Memory B cell (primary cell): ENCODE results near the gene TMPRSS15.

Experiments used
- ATAC-seq: fragments of 150-1000 bp; cut with Tn5 transposase; 2 replicates; pipeline ENCODE4 v1.10.0; 2021; ENCODE audit warnings: low read depth, mild to moderate bottlenecking, moderate library complexity
- DNase-seq, 2 donors: peaks; one replicate each; pipeline ENCODE4 v3.0.0; 2022; ENCODE audit warnings: low spot score in 2 of 2
- H3K27ac Mint-ChIP-seq: one replicate; pipeline ENCODE4 v1.8.0; 2022; ENCODE audit warnings: mild to moderate bottlenecking, moderate library complexity, mixed read lengths
- H3K27me3 Mint-ChIP-seq: one replicate; pipeline ENCODE4 v1.8.0; 2022; ENCODE audit warnings: mixed read lengths
- H3K36me3 Mint-ChIP-seq: one replicate; pipeline ENCODE4 v1.8.0; 2022; ENCODE audit warnings: mild to moderate bottlenecking, mixed read lengths
- H3K4me1 Mint-ChIP-seq: one replicate; pipeline ENCODE4 v1.8.0; 2022; ENCODE audit warnings: mixed read lengths
- H3K4me3 Mint-ChIP-seq: one replicate; pipeline ENCODE4 v1.8.0; 2022; ENCODE audit warnings: mild to moderate bottlenecking, moderate library complexity, mixed read lengths
- H3K9me3 Mint-ChIP-seq: one replicate; pipeline ENCODE4 v1.8.0; 2022; ENCODE audit warnings: mixed read lengths

Gene TMPRSS15

DNA sequence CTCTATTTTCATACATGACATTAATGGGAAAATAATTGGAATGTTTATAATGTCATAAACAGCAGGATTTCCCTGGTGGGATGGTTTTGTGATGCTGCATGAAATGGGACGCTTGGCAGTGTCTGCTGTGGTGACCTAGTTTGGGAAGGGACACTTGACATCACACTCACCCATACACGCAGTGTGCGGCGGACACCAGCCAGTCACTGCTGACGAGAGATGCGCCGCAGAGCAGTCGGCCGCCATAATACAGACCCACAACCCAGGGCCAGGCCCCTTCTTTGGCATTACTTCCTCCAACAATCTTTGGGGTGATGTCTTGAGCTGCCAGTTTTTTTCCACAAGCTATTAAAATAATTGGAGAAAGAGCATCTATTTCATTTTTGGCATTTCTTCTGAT, 109.5 kb downstream of the TMPRSS15 start:
- no peak overlapping the region for H3K27ac Mint-ChIP-seq
- H3K27me3 Mint-ChIP-seq: no peaks in the 10 kb centered on the region
- H3K4me3 Mint-ChIP-seq: no peak overlapping the region
- H3K36me3 Mint-ChIP-seq: no peaks in the 10 kb centered on the region
- no peaks in the 10 kb centered on the region for H3K9me3 Mint-ChIP-seq
- H3K4me1 Mint-ChIP-seq: no peaks in the 10 kb centered on the region
- DNase-seq: no peak
- ATAC-seq: no peak

DNA sequence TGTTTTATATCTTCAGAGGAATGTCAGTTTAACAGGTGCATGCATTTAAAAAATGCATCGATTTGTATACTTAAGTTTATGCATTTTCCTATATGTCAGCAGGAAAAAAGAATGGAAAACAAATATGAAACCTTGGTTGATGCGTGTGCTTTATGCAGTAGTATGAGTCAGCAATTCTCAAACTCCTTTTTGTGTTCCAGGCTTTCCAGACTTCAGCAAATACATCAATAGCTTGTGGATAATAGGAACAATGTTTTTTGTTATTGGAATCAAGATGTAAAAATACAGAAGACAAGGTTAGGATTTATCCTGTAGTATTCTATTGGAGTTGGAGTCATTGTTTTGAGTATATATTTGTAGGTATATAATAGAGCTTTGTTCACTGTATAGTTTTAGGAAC, 113.7 kb downstream of the TMPRSS15 start:
- Mint-ChIP-seq H3K4me3 (no peak overlapping the region), H3K9me3 (peaks cover 2% of the 10 kb centered on the region), H3K4me1 (no peaks in the 10 kb centered on the region), H3K27me3 (no peaks in the 10 kb centered on the region), H3K27ac (no peak overlapping the region), H3K36me3 (no peaks in the 10 kb centered on the region)
- DNase-seq (no peak), ATAC-seq (no peak)

DNA sequence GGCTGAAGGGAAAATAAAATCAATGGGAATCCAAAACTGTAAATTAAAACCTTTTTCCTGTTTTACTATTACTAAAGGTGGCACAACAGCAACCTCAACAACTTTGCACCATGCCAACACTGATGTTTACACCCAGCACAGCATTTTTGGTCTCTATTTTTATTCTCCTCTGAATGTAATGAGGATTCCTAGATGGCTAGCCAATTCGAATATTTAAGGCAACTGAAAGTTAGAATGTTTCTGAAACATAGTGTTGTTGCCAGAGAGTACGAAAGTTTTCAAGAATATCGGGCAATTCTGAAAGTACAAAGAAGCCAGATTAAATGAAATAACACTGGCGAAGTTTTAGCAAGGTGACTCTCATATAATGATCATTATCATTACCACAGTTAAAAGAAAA, 118.2 kb downstream of the TMPRSS15 start:
- H3K36me3 Mint-ChIP-seq: no peaks in the 10 kb centered on the region
- peaks cover 2% of the 10 kb centered on the region for H3K9me3 Mint-ChIP-seq
- ATAC-seq (no peak), DNase-seq (no peak)
- peaks cover 1% of the 10 kb centered on the region for H3K27me3 Mint-ChIP-seq
- H3K4me3 Mint-ChIP-seq: no peak overlapping the region
- no peaks in the 10 kb centered on the region for H3K4me1 Mint-ChIP-seq
- H3K27ac Mint-ChIP-seq: no peak overlapping the region

DNA sequence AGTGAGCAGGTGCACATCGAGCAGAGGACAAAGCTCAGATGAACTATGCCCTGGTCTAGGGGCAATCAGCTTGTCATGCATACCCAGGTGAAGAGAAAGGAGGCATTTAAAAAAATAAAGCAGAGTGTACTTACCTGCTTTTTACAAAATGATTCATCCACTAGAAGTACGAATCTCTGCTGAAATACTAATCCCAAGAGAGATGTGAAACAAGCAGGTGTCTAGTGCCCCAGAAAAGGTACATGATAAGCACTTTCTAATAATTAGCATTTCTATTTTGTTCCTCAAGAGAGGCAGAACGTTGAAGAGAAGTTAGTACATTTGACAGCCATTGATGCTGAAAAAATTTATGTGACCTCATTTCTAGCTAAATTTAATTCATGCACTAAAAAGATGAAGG, 127.8 kb downstream of the TMPRSS15 start:
- Mint-ChIP-seq H3K9me3 (no peaks in the 10 kb centered on the region), H3K4me1 (no peaks in the 10 kb centered on the region), H3K4me3 (no peak overlapping the region), H3K36me3 (no peaks in the 10 kb centered on the region), H3K27ac (no peak overlapping the region), H3K27me3 (peaks cover 1% of the 10 kb centered on the region)
- no peak for DNase-seq
- no peak for ATAC-seq

DNA sequence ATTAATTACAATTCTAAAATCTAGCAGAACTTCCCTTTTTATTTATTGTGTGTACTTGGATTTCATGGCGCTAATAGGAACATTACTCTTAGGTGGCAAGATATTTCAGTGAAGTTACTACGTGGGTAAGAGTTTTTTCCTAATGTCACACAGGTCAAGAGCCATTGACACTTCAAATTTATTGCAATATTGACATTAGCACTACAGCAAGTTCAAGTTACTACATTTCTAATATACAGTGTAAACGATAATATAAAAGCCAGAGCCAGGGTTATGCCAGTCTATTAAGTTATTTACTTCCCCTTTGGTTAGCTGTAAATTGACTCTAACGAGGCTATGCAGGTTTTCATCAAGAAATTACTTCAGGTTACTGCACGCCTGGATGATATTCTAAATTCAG, 129.2 kb downstream of the TMPRSS15 start:
- no peak for DNase-seq
- Mint-ChIP-seq H3K4me1 (no peaks in the 10 kb centered on the region), H3K27me3 (no peaks in the 10 kb centered on the region), H3K27ac (no peak overlapping the region), H3K4me3 (no peak overlapping the region), H3K9me3 (no peaks in the 10 kb centered on the region), H3K36me3 (no peaks in the 10 kb centered on the region)
- ATAC-seq: no peak

DNA sequence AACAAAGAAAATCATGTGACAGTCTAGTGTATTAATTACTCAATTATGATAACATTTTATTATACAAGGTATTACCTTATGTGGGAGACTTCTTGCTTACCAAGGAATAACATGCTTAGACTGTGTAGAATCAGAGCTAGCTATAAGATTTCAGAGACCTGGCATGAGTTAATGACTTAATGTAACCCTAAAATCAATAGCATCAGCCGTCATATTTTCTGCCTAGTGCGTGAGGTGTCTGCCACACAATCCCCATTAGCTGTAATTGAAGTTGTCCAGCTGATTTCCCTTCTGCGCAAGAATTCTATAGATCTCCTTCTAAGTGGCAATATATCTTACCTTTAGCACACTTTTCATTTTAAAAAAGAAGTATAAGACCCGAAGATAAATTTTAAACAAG, 130.2 kb downstream of the TMPRSS15 start:
- ATAC-seq (no peak), DNase-seq (no peak)
- Mint-ChIP-seq H3K4me3 (no peak overlapping the region), H3K9me3 (peaks cover 4% of the 10 kb centered on the region), H3K27me3 (no peaks in the 10 kb centered on the region), H3K36me3 (no peaks in the 10 kb centered on the region), H3K4me1 (no peaks in the 10 kb centered on the region), H3K27ac (no peak overlapping the region)

DNA sequence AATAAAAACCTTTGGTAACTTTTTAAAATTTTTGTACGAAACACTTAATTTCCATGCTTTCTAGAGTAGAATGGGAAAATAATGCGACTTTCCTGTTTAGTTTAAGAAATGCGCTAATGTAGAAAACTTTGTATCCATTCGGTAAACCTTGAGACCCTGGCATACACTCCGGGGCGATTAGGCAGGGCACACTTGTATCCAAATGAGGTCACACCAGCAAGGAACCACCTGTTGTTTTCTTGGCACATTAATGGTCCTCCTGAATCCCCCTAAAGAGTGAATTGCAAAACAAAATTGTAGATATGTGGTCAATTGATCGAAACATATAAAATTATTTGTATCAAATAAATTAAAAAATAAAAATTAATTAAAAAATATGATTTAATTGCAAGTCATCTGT, 133.7 kb downstream of the TMPRSS15 start:
- no peak overlapping the region for H3K4me3 Mint-ChIP-seq
- DNase-seq (no peak), ATAC-seq (no peak)
- H3K4me1 Mint-ChIP-seq: no peaks in the 10 kb centered on the region
- no peaks in the 10 kb centered on the region for H3K36me3 Mint-ChIP-seq
- H3K27me3 Mint-ChIP-seq: no peaks in the 10 kb centered on the region
- H3K9me3 Mint-ChIP-seq: peaks cover 4% of the 10 kb centered on the region
- H3K27ac Mint-ChIP-seq: no peak overlapping the region

DNA sequence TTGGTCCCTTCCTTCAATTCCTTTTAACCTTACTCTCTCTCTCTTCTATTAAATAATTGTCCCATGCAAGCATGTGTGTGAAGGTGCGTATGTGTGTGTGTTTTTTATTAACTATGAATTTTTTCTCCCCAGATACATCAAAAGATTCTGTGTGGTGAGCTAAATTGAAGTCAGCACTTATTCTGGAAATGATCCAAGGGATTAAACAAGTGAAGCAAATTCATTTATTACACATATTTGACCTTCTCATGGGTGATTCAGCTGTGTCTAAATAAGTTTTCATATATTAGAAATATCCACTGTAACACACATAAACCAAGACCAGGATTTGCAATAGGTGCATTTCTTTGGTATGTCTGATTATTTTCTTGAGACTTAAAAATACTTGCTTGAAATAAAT, 134.7 kb downstream of the TMPRSS15 start:
- peaks cover 4% of the 10 kb centered on the region for H3K9me3 Mint-ChIP-seq
- DNase-seq (no peak), ATAC-seq (no peak)
- no peaks in the 10 kb centered on the region for H3K27me3 Mint-ChIP-seq
- no peaks in the 10 kb centered on the region for H3K36me3 Mint-ChIP-seq
- H3K4me3 Mint-ChIP-seq: no peak overlapping the region
- H3K27ac Mint-ChIP-seq: no peak overlapping the region
- no peaks in the 10 kb centered on the region for H3K4me1 Mint-ChIP-seq

DNA sequence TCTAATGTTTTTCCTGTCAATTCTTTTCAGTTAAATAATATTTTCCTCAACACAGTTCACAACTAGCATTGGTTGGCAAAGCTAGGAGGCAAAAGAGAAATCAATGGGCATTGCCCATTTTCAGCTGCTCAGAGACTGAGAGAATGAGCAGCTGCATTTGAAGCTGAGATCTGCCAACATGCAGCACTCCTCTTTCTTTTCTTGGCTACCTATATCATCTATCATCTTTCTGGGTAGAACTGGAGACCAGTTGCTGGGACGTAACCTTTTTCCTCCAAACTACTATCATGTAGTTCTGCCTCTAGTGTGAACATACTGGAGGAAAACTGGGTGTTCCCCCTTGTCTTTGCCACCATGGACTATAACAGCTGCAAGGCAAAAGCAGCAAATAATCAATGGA, 136.1 kb downstream of the TMPRSS15 start:
- no peaks in the 10 kb centered on the region for H3K36me3 Mint-ChIP-seq
- H3K27me3 Mint-ChIP-seq: no peaks in the 10 kb centered on the region
- H3K27ac Mint-ChIP-seq: no peak overlapping the region
- H3K9me3 Mint-ChIP-seq: peaks cover 4% of the 10 kb centered on the region
- ATAC-seq: no peak
- no peak overlapping the region for H3K4me3 Mint-ChIP-seq
- DNase-seq: no peak
- H3K4me1 Mint-ChIP-seq: no peaks in the 10 kb centered on the region

DNA sequence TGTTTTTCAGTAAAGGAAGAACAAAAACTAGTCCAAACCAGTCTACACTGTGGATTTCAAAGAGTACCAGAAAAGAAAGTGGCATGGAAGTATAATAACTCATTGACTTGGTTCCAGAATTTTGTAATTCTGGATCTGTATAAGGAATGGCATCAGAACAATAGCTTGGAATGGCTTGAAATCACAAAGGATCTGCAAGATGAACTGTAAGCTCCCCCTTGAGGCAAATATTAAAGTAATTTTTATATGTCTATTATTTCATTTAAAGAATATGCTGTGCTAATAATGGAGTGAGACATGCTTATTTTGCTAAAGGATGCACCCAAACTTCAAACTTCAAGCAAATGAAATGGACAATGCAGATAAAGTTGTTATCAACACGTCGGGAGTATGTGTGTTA, 137.6 kb downstream of the TMPRSS15 start:
- Mint-ChIP-seq H3K36me3 (no peaks in the 10 kb centered on the region), H3K9me3 (peaks cover 4% of the 10 kb centered on the region), H3K27ac (no peak overlapping the region), H3K27me3 (no peaks in the 10 kb centered on the region), H3K4me1 (no peaks in the 10 kb centered on the region), H3K4me3 (no peak overlapping the region)
- no peak for ATAC-seq
- DNase-seq: no peak

DNA sequence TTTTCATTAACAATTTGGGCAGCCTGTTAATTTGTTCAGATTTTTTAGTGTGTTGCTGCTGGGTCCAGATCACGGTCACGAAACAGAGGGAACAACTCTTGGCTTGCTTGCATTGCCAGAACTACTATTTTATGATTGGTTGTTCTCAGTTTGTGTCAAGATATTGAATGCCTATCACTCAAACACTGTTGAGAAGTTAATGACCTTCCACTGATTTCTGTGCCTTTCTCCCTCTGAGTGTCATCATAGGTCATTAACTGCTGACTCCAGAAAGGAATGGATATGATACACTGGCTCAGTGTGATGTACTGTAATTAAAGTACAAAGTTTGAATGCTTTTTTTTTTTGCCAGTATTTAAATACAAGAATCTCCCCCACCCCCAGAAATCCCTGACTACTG, 149.8 kb downstream of the TMPRSS15 start:
- Mint-ChIP-seq H3K36me3 (no peaks in the 10 kb centered on the region), H3K4me3 (no peak overlapping the region), H3K27ac (no peak overlapping the region), H3K4me1 (no peaks in the 10 kb centered on the region), H3K27me3 (no peaks in the 10 kb centered on the region), H3K9me3 (no peaks in the 10 kb centered on the region)
- no peak for DNase-seq
- ATAC-seq: no peak

DNA sequence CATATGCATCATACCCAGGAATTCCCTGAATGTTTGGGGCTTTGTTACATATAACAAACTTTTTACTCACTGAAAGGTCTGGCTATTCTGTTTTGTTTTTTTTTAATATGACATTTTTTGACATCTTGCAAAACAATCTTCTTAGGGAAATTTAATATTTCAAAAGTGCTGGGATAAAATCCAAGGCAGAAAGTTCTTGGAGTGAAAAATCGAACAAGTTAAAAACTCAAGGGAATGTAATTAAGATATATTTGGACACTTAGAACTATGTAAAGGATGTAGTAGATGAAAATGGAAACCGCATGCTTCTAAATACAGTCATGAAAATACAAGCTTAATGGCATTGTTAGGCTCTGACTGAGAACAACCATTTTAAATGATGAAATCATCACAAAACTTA, 150.4 kb downstream of the TMPRSS15 start:
- no peaks in the 10 kb centered on the region for H3K27me3 Mint-ChIP-seq

DNA sequence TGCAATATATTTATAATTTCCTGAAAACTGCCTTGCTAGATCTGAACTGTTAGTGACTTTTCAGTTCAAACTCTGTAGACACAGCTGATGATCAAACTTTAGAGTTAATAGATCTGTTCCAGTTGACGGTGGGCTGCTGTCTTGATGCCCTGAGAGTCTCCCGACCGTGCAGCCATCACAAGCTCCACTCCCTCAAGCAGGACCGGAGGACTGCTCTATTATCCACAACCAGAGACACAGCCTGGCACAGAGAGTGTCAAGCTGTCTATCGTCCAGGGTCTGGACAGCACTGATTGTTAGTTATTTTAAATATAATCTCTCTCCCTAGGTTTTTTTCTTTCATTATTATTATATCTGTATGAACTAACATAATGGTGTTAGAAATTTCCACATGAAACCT, 150.9 kb downstream of the TMPRSS15 start:
- Mint-ChIP-seq H3K9me3 (no peaks in the 10 kb centered on the region), H3K27ac (no peak overlapping the region), H3K27me3 (no peaks in the 10 kb centered on the region), H3K4me1 (no peaks in the 10 kb centered on the region), H3K36me3 (no peaks in the 10 kb centered on the region), H3K4me3 (no peak overlapping the region)
- ATAC-seq (no peak), DNase-seq (no peak)

More for the DNA sequence above, 150.4 kb downstream of the TMPRSS15 start:
- ATAC-seq (no peak), DNase-seq (no peak)
- Mint-ChIP-seq H3K9me3 (no peaks in the 10 kb centered on the region), H3K27ac (no peak overlapping the region), H3K4me1 (no peaks in the 10 kb centered on the region), H3K4me3 (no peak overlapping the region), H3K36me3 (no peaks in the 10 kb centered on the region)

DNA sequence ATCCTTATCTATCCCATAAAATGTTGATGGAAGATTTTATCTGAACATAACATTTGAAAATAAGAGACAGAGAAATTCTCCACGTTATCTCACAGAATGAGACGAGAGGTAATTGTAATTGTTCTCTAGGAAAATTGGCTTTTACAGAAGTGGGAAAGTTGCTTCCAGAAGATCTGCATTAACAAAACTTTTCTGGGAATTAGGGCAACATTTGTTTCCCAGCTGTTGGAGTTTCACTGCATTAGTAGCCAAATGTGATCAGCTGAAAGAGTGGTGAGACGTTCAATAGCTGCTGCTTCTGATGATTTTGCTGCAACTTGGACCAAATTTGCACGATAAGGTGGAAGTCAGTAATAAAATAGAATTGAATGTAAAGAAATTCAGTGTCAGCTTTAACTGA, 151.3 kb downstream of the TMPRSS15 start:
- Mint-ChIP-seq H3K4me3 (no peak overlapping the region), H3K9me3 (no peaks in the 10 kb centered on the region), H3K27ac (no peak overlapping the region), H3K27me3 (no peaks in the 10 kb centered on the region), H3K36me3 (no peaks in the 10 kb centered on the region), H3K4me1 (no peaks in the 10 kb centered on the region)
- no peak for ATAC-seq
- no peak for DNase-seq

DNA sequence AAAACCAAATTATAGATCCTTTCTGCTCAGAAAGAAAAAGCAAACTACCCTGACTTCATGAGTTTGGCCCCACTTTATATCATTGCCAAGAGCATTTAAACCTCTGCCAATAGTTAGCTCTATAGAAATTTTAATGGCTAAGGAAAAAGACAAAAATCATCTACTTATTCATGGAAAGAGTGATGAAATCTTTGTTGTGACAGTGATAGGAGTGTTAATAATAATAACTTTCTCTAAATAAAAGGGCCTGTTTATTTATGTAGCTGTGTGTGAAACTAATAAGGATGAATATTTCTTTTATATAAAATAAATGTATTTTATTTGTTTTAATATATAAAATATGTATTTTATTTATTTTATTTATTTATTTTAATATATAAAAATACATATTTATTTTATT, 152.5 kb downstream of the TMPRSS15 start:
- DNase-seq (no peak), ATAC-seq (no peak)
- Mint-ChIP-seq H3K36me3 (no peaks in the 10 kb centered on the region), H3K9me3 (no peaks in the 10 kb centered on the region), H3K27ac (no peak overlapping the region), H3K4me1 (no peaks in the 10 kb centered on the region), H3K4me3 (no peak overlapping the region), H3K27me3 (no peaks in the 10 kb centered on the region)

DNA sequence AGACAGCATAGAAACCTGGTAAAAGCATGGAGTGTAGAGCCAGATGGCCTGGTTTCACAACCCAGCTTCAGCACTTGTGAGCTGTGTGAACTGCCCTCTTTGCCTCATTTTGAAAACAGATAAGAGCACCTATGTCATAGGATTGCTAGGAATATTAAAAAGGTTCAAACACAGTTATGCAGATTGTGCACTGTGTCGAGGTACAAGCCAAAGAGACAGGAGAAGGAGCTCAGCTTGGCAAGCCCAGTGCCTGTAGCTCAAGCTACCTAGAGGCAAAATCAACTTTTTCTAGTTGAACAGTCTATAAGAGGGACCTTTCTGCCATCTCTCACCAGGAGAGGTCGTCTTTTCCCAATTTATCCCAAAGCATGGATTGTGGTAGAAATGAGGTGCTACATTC, 153.9 kb downstream of the TMPRSS15 start:
- H3K4me1 Mint-ChIP-seq: no peaks in the 10 kb centered on the region
- H3K36me3 Mint-ChIP-seq: no peaks in the 10 kb centered on the region
- no peak overlapping the region for H3K27ac Mint-ChIP-seq
- ATAC-seq (no peak), DNase-seq (no peak)
- H3K9me3 Mint-ChIP-seq: no peaks in the 10 kb centered on the region
- no peak overlapping the region for H3K4me3 Mint-ChIP-seq
- peaks cover 2% of the 10 kb centered on the region for H3K27me3 Mint-ChIP-seq
